ENCODE data around the gene MROH2A.

The MROH2A gene

GRCh38 chr2:233802132-233802815 lies 24.1 kb downstream of the MROH2A start:
- DNase-seq (ENCODE audit: low spot score) = no peak

- DNase-seq (ENCODE audit: low spot score) = no peak
Observed at GRCh38 chr2:233803292-233803911, 25.3 kb downstream of the MROH2A start.

GRCh38 chr2:233803994-233804393 lies 25.9 kb downstream of the MROH2A start:
- no peak for DNase-seq (ENCODE audit: low spot score)

DNA sequence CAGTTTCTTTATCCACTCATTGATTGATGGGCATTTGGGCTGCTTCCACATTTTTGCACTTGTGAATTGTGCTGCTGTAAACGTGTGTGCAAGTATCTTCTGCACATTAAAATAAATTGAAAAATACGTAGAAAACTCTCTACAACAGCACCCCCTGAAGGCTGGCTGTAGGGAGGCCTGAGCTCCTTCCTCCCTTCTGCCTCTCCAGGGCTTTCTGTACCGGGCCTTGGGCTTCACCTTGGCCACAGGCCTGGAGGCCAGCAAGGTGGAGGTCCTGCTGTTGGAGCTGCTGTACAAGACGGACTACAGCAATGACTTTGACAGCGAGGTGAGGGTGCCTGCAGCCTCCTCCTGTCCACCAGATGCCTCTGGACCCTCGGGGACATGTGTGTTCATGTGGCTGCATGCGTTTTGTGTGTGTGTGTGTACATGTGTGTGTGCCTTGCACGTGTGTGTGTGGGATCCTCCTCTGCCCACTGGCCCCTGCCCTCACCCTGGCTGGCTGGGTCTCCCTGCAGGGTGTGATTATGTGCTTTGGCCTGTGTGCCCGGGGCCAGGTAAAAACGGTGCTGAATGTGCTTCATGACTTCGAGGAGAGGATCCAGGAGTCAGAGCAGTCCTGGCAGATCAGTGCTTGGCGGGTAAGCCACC lies 29.2 kb downstream of the MROH2A start:
- no peak for DNase-seq (ENCODE audit: low spot score)

DNA sequence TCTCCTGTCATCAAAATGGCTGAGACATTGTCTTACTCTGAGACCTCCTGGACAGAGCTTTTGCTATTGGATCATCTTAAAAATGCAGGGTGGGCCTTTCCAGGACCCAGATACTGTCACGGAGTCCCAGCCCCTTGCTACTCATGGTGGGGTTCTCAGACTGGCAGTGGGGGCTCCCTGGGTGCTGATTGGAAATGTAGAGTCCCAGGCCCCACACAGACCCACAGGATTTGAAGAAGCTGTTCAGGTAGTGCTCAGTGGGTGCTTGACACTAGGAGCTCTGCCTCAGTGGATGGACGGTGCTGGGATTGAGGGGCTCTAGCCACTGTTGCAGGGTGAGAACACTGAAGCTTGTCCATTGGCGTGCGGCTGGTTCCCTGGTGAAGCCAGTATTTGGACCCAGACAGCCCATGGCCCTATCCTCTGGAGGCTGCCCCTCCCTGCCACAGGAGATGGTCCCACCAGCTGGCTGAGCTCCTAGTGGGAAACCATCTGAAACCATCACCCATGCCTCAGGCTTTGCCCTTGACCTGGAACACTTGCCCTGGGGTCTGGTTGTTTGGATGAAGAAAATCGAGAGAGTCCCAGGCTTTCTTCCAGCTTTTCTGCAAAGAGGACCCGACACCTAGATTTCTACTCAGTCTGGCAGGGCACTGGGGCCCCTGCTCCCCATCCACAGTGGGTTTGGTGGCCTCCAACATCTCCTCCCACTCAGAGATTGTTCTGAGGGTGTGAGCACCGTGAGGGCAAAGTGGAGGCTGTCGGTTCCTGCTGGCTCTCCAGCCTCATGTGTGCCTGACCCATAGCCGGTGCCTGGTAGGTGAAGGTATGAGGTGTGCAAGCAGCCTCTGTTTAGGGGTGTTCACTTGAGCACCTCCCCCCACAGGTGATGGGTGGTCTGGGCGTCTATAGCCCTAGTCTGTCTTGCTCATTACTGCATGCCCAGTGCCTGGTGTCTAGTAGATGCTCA lies 30.1 kb downstream of the MROH2A start:
- DNase-seq (ENCODE audit: low spot score) = no peak

DNA sequence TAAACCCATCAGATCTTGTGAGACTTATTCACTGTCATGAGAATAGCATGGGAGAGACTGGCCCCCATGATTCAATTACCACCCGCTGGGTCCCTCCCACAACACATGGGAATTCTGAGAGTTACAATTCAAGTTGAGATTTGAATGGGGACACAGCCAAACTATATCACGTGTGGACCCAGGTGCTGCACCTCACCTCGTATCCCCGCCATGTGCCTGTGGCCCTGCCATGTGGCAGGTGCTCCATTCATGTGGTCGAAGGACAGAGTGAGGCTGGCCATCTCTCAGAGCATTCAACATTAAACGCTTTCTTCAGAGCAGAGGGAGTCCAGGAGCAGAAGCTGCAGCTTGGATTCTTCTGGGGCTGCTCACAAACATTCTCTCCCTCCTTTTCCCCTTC lies 32.3 kb downstream of the MROH2A start:
- no peak for DNase-seq (ENCODE audit: low spot score)

DNA sequence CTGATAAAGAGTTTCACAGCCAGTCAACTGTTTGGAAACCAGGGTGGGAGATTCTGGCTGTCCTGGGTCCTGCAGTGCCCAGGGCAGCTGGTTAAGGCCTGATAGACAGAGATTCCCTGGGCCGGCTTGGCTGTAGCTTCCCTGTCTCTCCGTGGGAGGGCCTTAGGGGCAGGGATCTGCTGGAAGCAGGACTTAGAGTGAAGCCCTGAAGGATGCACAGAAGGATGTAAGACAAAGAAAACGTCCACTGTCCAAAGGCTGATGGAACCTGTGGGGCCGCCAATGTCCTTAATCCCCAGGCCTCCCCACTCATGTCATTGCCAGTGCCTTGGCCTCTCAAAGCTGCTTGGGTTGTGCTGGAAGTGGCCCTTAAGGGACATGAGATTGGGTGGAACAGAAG lies 33.0 kb downstream of the MROH2A start:
- no peak for DNase-seq (ENCODE audit: low spot score)

- DNase-seq (ENCODE audit: low spot score) = no peak
Observed at GRCh38 chr2:233811732-233812131, 33.6 kb downstream of the MROH2A start.

DNA sequence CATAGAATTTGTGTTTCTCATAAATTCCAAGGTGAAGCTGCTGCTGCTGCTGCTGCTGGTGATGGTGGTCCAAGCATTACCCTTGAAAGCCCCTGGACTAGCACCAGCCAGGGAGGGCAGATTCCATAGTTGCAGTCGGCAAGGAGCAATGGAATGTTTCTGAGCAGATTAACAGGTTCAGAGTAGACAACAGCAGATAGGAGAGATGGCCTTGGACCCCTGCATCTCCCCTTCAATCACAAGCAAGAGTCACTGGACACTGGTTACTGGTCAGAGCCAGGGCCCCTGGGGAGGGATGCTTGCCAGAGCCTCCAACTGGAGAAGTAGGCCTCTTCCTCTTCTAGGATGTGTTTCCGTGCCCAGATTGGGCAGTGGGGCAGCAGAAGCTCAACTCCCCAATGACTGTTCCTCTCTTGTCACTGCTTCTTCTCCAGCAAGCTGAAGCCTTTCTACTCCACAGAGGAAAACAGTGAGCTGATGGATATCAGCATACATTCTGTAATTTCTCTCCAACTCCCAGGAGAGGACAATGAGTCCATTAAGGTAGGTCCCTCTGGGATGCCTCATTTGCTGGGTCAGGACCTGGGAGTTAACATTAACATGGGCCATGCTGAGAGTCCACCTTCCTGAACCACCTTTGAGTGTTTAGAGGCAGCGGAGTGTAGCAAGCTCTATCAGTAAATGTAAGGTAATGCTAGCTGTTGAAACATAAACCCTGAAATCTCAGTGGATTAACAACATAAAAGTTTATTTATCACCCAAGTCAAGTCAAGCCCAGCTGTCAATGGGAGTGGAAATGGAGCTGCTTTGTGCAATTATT lies 35.3 kb downstream of the MROH2A start:
- DNase-seq (ENCODE audit: low spot score) = no peak

DNA sequence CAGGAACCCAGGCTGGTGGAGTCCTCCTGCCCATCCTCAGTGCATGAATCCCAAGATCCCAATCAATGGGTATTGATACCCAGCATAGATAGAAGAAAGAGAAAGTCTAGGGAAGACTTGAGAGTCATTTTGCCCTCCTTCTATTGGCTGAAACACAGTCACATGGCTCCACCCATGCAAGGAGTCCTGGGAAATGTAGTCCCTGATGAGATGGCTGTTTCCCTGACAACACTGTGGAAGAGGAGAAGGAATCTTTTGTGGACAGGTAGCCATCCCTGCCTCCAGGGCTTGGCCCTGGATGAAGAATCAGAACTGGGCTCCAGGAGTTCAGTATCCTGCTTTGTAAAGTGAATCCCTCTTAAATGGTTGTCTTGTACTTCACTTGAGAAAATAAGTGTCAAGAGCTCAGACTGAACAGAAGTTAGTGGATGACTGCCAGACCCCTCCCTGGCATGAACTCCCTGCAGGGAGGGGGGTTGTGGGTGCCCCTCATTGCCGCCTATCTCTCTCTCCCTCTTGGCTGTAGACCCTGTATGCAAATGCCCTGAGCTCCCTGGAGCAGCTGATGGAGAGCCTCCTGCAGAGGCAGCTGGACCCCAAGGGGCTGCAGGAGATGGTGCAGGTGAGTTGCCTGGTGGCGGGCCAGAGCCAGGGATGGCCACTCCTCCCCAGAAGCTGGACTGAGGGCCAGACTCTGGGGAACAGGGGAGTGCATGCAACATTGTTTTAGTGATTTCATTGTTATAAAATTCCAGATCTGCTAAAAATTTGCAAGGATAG lies 36.1 kb downstream of the MROH2A start:
- no peak for DNase-seq (ENCODE audit: low spot score)

DNA sequence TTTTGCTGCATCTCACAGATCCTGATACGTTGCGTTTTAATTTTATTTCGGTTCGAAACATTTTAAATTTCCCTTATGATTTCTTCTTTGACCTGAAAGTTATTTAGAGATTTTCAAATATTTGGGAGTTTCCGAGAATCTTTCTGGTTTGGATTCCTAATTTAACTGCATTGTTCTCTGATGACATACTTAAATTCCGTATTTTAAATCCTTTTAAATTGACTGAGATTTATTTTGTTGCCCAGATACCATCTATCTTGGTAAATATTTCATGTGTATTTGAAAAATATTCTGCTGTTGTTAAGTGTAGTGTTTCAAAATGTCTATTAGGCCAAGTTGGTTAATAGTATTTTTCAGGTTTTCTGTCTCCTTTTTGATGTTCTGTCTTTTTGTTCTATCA lies 37.7 kb downstream of the MROH2A start:
- no peak for DNase-seq (ENCODE audit: low spot score)

GRCh38 chr2:233816334-233816733 lies 38.2 kb downstream of the MROH2A start:
- no peak for DNase-seq (ENCODE audit: low spot score)

GRCh38 chr2:233816771-233817170 lies 38.6 kb downstream of the MROH2A start:
- no peak for DNase-seq (ENCODE audit: low spot score)

DNA sequence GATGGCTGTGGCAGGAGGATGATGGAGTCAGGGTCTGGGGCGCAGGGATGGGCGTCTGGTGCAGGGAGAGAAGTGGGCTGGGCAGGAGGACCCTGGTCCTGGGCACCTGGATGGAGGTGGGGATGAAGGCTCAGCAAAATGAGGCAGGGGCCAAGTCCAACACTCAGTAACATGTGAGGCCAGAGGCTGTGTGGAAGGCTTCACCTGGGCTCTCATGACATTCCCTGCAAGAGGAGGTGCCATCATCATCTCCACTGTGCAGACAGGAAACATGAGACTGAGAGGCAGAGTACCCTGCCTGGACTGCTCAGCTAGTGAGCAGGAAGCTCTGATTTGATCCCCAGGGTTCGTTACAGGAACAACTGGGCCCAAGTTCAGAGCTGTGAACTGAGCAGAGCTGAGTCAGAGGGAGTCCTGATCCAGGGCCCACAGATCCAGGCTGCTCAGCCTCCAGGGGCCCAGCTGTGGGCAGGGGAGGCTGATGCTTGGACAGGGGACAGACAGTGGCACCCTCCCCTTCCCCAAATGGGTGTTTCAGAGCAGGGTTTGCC lies 39.3 kb downstream of the MROH2A start:
- DNase-seq (ENCODE audit: low spot score) = no peak

DNA sequence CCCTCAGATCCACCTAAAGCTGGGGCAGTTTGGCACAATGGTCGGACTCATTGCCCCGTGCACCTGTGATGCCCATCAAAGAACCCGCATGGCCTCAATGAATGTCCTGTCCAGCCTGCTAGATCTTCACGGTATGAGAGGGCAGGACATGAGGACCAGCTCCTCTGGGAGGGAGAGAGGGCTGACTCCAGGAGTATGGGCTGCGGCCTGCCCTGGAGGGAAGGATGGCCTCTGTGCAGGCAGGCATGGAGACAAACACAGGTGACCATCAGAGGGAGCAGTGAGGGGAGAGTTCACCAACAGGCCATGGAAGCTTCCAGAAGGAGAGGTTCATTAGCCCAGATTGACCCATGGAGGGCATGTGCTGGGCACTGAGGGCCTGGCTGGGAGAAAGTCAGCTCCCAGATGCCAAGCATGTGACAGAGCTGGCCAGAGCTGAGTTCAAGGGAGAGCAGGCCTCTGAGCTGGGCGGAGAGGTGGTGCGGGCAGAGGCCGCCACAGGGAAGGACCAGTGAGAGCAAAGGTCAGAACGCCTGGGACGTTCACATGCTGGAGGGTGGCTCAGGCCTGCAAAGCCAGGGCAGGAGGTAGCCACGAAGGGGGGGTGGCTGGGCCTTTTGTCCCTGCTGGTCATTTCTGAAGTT lies 40.0 kb downstream of the MROH2A start:
- no peak for DNase-seq (ENCODE audit: low spot score)

DNA sequence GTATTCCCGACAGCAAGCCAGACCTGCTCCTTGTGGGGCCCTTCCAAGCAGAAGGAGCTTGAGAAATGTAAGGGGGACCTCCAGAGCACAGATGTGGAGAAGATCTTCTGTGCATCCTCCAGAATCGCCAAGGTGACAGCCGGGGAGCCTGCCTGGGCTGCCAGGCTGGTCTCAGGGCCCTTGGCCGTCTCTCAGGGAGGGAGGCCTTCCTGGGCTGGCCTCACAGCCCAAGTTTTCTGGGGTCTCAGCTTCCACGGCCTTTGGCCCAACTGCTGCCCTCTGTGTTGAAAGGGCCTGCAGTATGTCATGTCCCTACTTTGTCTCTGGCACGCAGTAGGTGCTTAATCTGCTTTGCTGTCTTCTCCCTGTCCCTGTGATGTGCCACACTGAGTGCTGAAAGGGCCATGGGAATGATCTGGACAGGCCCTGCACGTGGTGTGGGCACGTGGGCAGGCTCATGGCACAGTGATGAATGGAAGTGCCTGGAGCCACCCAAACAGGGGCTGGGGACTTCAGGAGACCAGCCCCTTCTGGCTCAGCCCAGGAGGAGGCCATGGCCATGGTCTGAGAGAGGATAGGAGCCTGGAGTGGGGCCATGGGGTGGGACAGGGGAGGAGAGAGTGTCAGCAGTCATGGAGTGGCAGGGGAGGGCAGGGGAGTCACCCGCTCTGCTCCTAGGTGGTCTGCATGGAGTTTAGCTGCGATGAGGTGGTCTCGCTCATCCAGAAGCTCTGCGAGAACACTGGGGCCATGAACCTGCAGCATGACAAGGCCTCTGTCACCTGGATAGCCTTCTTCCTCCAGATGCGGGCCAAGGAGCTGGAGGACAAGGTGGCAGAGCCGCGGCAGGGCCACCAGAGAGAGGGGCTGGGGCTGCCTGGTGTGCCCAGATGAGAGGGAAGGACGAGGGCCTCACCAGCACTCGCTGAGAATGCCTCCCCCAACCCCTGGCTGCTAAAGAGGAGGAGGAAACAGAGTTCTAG lies 40.8 kb downstream of the MROH2A start:
- no peak for DNase-seq (ENCODE audit: low spot score)

DNA sequence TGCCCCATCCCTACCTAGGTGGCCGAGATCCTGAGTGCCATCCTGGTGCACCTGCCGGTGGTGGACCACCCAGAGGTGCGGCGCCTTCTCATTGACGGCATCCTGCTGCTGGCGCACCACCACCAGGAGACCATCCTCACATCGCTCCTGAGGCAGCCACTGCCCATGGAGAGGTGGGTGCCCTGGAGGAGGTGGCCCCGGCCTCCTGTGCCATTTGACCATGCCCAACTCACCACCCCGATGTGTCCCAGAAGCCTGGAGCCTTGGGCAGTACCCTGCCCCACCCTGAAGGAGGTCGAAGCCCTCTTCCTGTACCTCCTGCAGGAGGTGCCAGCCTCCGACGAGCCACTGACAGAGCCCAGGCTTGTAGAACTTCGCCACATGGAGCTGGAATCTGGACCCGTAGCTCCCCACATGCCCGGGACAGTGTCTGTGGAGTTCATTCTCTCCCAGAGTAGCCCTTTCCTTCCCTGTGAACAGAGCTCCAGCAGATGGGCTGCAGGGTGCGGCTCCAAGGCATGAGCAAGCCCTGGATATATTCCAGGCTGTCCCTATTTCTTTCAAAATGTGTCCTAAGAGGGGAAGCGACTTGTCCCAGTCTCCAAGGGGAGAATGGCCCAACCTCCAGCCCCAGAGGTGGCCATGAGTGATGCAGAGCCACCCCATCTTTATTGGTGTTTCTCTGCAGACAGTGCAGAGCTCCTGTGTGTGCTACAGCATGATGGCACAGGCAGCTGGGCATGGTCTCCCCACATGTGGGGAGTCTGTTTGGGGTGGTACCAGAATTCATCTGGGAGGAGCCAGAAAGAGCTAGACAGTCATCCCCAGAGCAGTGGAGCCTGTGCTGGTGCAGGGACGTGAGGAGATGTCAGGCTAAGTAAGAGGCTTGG lies 42.0 kb downstream of the MROH2A start:
- no peak for DNase-seq (ENCODE audit: low spot score)

DNA sequence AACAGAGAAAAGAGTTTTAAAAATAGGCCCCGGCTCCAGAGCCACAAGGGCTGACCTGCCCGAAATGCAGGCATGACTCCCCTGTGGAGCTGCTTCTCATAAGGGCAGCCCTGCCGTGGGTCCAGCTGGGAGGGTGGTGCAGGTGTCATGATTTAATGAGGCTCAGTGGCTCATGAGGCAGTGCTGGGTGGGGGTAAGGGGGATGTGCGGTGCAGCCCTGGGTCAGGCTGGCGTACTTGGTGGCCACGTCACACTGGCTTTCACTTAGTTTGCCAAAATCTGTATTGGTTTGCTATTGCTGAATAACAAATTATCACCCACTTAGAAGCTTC lies 42.6 kb downstream of the MROH2A start:
- no peak for DNase-seq (ENCODE audit: low spot score)

Measured in CD4-positive, alpha-beta T cell treated with Interleukin-15 for 4 hours (primary cell).